ENCODE data around the gene SOX6. TPM values are rescaled to one million over a fixed set of nuclear protein-coding genes. Genes with fewer than 3 reads are reported as not detected.
A peak's percentile ranks its signal among the peaks of the same experiment; 100 is the strongest.

SOX6 gene
- total RNA-seq, 1 donor from 2014 or later, result 13.4 TPM

- no peaks in the 10 kb centered on the region for H3K4me1 Mint-ChIP-seq (ENCODE audit: unreplicated experiment)
- no peak for DNase-seq (ENCODE audit: extremely low spot score, unreplicated experiment)
Measured at GRCh38 chr11:16286095-16286494, 70.3 kb downstream of the SOX6 start.

GRCh38 chr11:16280256-16280682 is 76.1 kb downstream of the SOX6 start:
- no peak for TF ChIP-seq CTCF (IDR thresholded peaks at IDR 0.05)
- H3K27me3 Mint-ChIP-seq (ENCODE audit: unreplicated experiment), result no peaks in the 10 kb centered on the region
- no peaks in the 10 kb centered on the region for H3K9me3 Mint-ChIP-seq (ENCODE audit: unreplicated experiment)
- H3K36me3 Mint-ChIP-seq (ENCODE audit: unreplicated experiment), result no peaks in the 10 kb centered on the region
- peak overlapping the region; percentile 19 for H3K27ac Mint-ChIP-seq (ENCODE audit: unreplicated experiment)
- H3K4me3 Mint-ChIP-seq (ENCODE audit: unreplicated experiment), result no peak overlapping the region
- DNase-seq (ENCODE audit: extremely low spot score, unreplicated experiment), result no peak
- H3K4me1 Mint-ChIP-seq (ENCODE audit: unreplicated experiment), result peaks cover 7% of the 10 kb centered on the region

More at GRCh38 chr11:16286095-16286494, 70.3 kb downstream of the SOX6 start:
- no peak overlapping the region for H3K4me3 Mint-ChIP-seq (ENCODE audit: unreplicated experiment)
- H3K9me3 Mint-ChIP-seq (ENCODE audit: unreplicated experiment), result no peaks in the 10 kb centered on the region
- no peak overlapping the region for H3K27ac Mint-ChIP-seq (ENCODE audit: unreplicated experiment)
- no peaks in the 10 kb centered on the region for H3K27me3 Mint-ChIP-seq (ENCODE audit: unreplicated experiment)
- no peaks in the 10 kb centered on the region for H3K36me3 Mint-ChIP-seq (ENCODE audit: unreplicated experiment)
- no peak for TF ChIP-seq CTCF (IDR thresholded peaks at IDR 0.05)

GRCh38 chr11:16279524-16279923 is 76.8 kb downstream of the SOX6 start:
- Mint-ChIP-seq H3K36me3 (ENCODE audit: unreplicated experiment) (no peaks in the 10 kb centered on the region), H3K9me3 (ENCODE audit: unreplicated experiment) (no peaks in the 10 kb centered on the region), H3K27me3 (ENCODE audit: unreplicated experiment) (no peaks in the 10 kb centered on the region), H3K4me1 (ENCODE audit: unreplicated experiment) (peaks cover 7% of the 10 kb centered on the region), H3K4me3 (ENCODE audit: unreplicated experiment) (no peak overlapping the region), H3K27ac (ENCODE audit: unreplicated experiment) (no peak overlapping the region)
- no peak for DNase-seq (ENCODE audit: extremely low spot score, unreplicated experiment)
- no peak for TF ChIP-seq CTCF (IDR thresholded peaks at IDR 0.05)

- no peak for TF ChIP-seq CTCF (IDR thresholded peaks at IDR 0.05)
- no peak overlapping the region for H3K27ac Mint-ChIP-seq (ENCODE audit: unreplicated experiment)
- H3K4me1 Mint-ChIP-seq (ENCODE audit: unreplicated experiment), result peaks cover 7% of the 10 kb centered on the region
- no peak overlapping the region for H3K4me3 Mint-ChIP-seq (ENCODE audit: unreplicated experiment)
- no peaks in the 10 kb centered on the region for H3K9me3 Mint-ChIP-seq (ENCODE audit: unreplicated experiment)
- H3K36me3 Mint-ChIP-seq (ENCODE audit: unreplicated experiment), result no peaks in the 10 kb centered on the region
- no peak for DNase-seq (ENCODE audit: extremely low spot score, unreplicated experiment)
- no peaks in the 10 kb centered on the region for H3K27me3 Mint-ChIP-seq (ENCODE audit: unreplicated experiment)
Measured at GRCh38 chr11:16278979-16279378, 77.4 kb downstream of the SOX6 start.

GRCh38 chr11:16278273-16278672 is 78.1 kb downstream of the SOX6 start:
- no peak overlapping the region for H3K27ac Mint-ChIP-seq (ENCODE audit: unreplicated experiment)
- peaks cover 11% of the 10 kb centered on the region for H3K4me1 Mint-ChIP-seq (ENCODE audit: unreplicated experiment)
- H3K36me3 Mint-ChIP-seq (ENCODE audit: unreplicated experiment), result no peaks in the 10 kb centered on the region
- no peak for DNase-seq (ENCODE audit: extremely low spot score, unreplicated experiment)
- TF ChIP-seq CTCF (IDR thresholded peaks at IDR 0.05), result no peak
- H3K9me3 Mint-ChIP-seq (ENCODE audit: unreplicated experiment), result no peaks in the 10 kb centered on the region
- H3K4me3 Mint-ChIP-seq (ENCODE audit: unreplicated experiment), result no peak overlapping the region
- H3K27me3 Mint-ChIP-seq (ENCODE audit: unreplicated experiment), result no peaks in the 10 kb centered on the region
